Thyroid gland (tissue), 4 donors: ENCODE measurements around the gene GPR12.

ENCODE experiments used
- CTCF ChIP-seq, 6 experiments: fragments of 200-600 bp in 3 of 6; fragments of 450-650 bp in 3 of 6; sonication (generic) in 3 of 6; IDR thresholded peaks; one replicate each; pipeline ENCODE4 v1.5.1; 2016 to 2019; ENCODE audit warnings: antibody characterized with exemption in 6 of 6, mild to moderate bottlenecking in 2 of 6, inconsistent platforms in 1 of 6, moderate library complexity in 1 of 6
- POLR2A ChIP-seq, 2 donors: fragments of 450-650 bp; IDR thresholded peaks; one replicate each; pipeline ENCODE4 v1.6.1; 2017; ENCODE audit warnings: antibody characterized with exemption in 2 of 2, mild to moderate bottlenecking in 2 of 2, moderate library complexity in 1 of 2

GRCh38 chr13:26721251-26722121 lies 39.1 kb downstream of the GPR12 start:
- TF ChIP-seq CTCF (IDR thresholded peaks at IDR 0.05) (no peak), POLR2A (IDR thresholded peaks at IDR 0.05) (no peak)
